GM12878 (cell line): ENCODE measurements around the gene CCN6. TPM values are rescaled to one million over a fixed set of nuclear protein-coding genes. Genes with fewer than 3 reads are reported as not detected.

Experiments used
- ATAC-seq: fragments of 200-7000 bp; cut with Tn5 transposase; 3 replicates; pipeline ENCODE4 v1.9.1; 2020; ENCODE audit warnings: mild to moderate bottlenecking, moderate library complexity
- BruUV-seq: library from RNA; stranded (reverse); fragments of 400-500 nt; replicated peaks from 2 replicates; lab custom pipeline; 2021; lab: Mats Ljungman, UMichigan
- CTCF ChIA-PET: fragments of 300-600 bp; sonication (Branson Sonifier 250); formaldehyde crosslinking; extraction: SDS; loops from one replicate; lab custom pipeline; 2021; ENCODE audit warnings: inconsistent platforms; lab: Yijun Ruan, JAX
- POLR2A ChIA-PET: fragments of 350-600 bp; formaldehyde crosslinking; extraction: SDS; loops from one replicate; lab custom pipeline; 2021; ENCODE audit warnings: inconsistent platforms; lab: Charles Lee
- RAD21 ChIA-PET: fragments of 300-600 bp; sonication (Branson Sonifier 250); formaldehyde crosslinking; loops from one replicate; lab custom pipeline; 2023; ENCODE audit warnings: antibody characterized with exemption; ENCODE audit not compliant: unreplicated experiment; lab: Charles Lee
- SMC1A ChIA-PET: fragments of 300-600 bp; sonication (Branson Sonifier 250); formaldehyde crosslinking; loops from one replicate; lab custom pipeline; 2023; ENCODE audit not compliant: unreplicated experiment, uncharacterized antibody; lab: Charles Lee
- DNase-seq: peaks from one replicate; pipeline ENCODE4 v3.0.0-alpha.2; 2011; ENCODE audit warnings: low read depth, low spot score
- FAIRE-seq: peaks from 3 replicates; lab custom pipeline; 2011; peaks lifted over from hg19 to GRCh38; lab: Jason Lieb, UNC
- H2AFZ ChIP-seq: 2 replicates; pipeline ENCODE4 v1.6.0; 2011; ENCODE audit warnings: low read depth, low read length, control low read depth; ENCODE audit not compliant: control insufficient read depth
- H3K27ac ChIP-seq: 2 replicates; pipeline ENCODE4 v1.5.1; 2011; ENCODE audit warnings: control low read depth; ENCODE audit not compliant: control insufficient read depth, insufficient read depth
- H3K27me3 ChIP-seq, 2 experiments: replicated peaks in 1 of 2; 2 replicates each; pipeline versions ENCODE4 v1.6.0 to v1.6.1; 2011; ENCODE audit warnings: low read length in 1 of 2; ENCODE audit not compliant: control insufficient read depth in 2 of 2, insufficient read depth in 2 of 2
- H3K36me3 ChIP-seq, 2 experiments: 2 replicates each; pipeline ENCODE4 v1.5.1; 2011; ENCODE audit warnings: low read length in 1 of 2; ENCODE audit not compliant: control insufficient read depth in 2 of 2, insufficient read depth in 2 of 2
- H3K4me1 ChIP-seq: 2 replicates; pipeline ENCODE4 v1.6.1; 2011; ENCODE audit warnings: mild to moderate bottlenecking, low read length, moderate library complexity, mixed read lengths; ENCODE audit not compliant: control insufficient read depth, insufficient read depth
- H3K4me2 ChIP-seq: 2 replicates; pipeline ENCODE4 v1.6.0; 2011; ENCODE audit warnings: control low read depth; ENCODE audit not compliant: control insufficient read depth, insufficient read depth
- H3K4me3 ChIP-seq: fragments of 200-600 bp; sonication (generic); 2 replicates; pipeline ENCODE4 v1.5.1; 2016
- H3K79me2 ChIP-seq: 2 replicates; pipeline ENCODE4 v1.6.0; 2011; ENCODE audit warnings: low read length; ENCODE audit not compliant: control insufficient read depth, insufficient read depth
- H3K9ac ChIP-seq: 2 replicates; pipeline ENCODE4 v1.8.0; 2011; ENCODE audit warnings: low read length, control low read depth, mixed read lengths; ENCODE audit not compliant: control insufficient read depth, insufficient read depth
- H3K9me3 ChIP-seq: replicated peaks from 3 replicates; pipeline ENCODE4 v1.5.1; 2011; ENCODE audit warnings: mild to moderate bottlenecking, low read length; ENCODE audit not compliant: control insufficient read depth, insufficient read depth
- H4K20me1 ChIP-seq: 2 replicates; pipeline ENCODE4 v1.6.0; 2011; ENCODE audit not compliant: control insufficient read depth, insufficient read depth
- ATF2 ChIP-seq: IDR thresholded peaks from 2 replicates; pipeline ENCODE4 v1.6.1; 2012; ENCODE audit warnings: low read length, inconsistent platforms
- BACH1 ChIP-seq: fragments of 450-650 bp; IDR thresholded peaks from 2 replicates; pipeline ENCODE4 v1.6.1; 2017; ENCODE audit warnings: mild to moderate bottlenecking, borderline replicate concordance
- CUX1 ChIP-seq: IDR thresholded peaks from 2 replicates; pipeline ENCODE4 v1.6.1; 2012; ENCODE audit warnings: improper control_type of control experiment, low read depth, low read length; ENCODE audit not compliant: insufficient replicate concordance
- HCFC1 ChIP-seq: fragments of 150-350 bp; IDR thresholded peaks from 2 replicates; pipeline ENCODE4 v1.6.1; 2014; ENCODE audit warnings: low read length
- IRF4 ChIP-seq: IDR thresholded peaks from 2 replicates; pipeline ENCODE4 v1.6.1; 2011; ENCODE audit warnings: low read depth, low read length
- KDM1A ChIP-seq: fragments of 200-600 bp; sonication (generic); IDR thresholded peaks from 2 replicates; pipeline ENCODE4 v1.6.1; 2016; ENCODE audit warnings: borderline replicate concordance
- NKRF ChIP-seq: fragments of 450-650 bp; conservative IDR thresholded peaks from 2 replicates; pipeline ENCODE4 v1.6.1; 2017; ENCODE audit warnings: mild to moderate bottlenecking, moderate library complexity
- SKIL ChIP-seq: fragments of 450-650 bp; IDR thresholded peaks from 2 replicates; pipeline ENCODE4 v1.6.1; 2017; ENCODE audit warnings: mild to moderate bottlenecking, low read depth, inconsistent platforms; ENCODE audit not compliant: poor library complexity, severe bottlenecking
- ZNF274 ChIP-seq: IDR thresholded peaks from one replicate; pipeline ENCODE4 v1.8.0; 2011; ENCODE audit not compliant: insufficient read length, insufficient read depth
- WGBS: methylation state at CpG from one replicate; pipeline ENCODE4 v1.1.6; 2016; ENCODE audit warnings: low lambda C conversion rate; ENCODE audit not compliant: insufficient replicate concordance, insufficient coverage; ENCODE audit errors: missing lambda C conversion rate; 5-methylcytosine and 5-hydroxymethylcytosine counted together
- in situ Hi-C: fragments of 300-500 bp; cut with MboI; formaldehyde crosslinking; loops from 9 replicates; pipeline ENCODE4 v1.14.3; 2018; ENCODE audit warnings: mixed read lengths
- intact Hi-C: fragments of 100-400 bp; cut with micrococcal nuclease; formaldehyde crosslinking; loops from one replicate; pipeline ENCODE4 v1.14.2; 2022; ENCODE audit not compliant: unreplicated experiment
- polyA plus RNA-seq, 11 experiments: library from polyadenylated mRNA; depleted of rRNA in 4 of 11; unstranded in 6 of 11; stranded (reverse) in 5 of 11; fragments of >200 nt; fragmentation: Nextera tagmentation in 4 of 11; fragmentation: Illumina TruSeq in 1 of 11; extraction: Ambion mirVana in 4 of 11; extraction: Trizol in 1 of 11; gene quantifications; 1 replicate in 1 of 11; 2 replicates in 10 of 11; pipeline versions ENCODE4 v1.2.1 to v1.2.3, GENCODE V29; 2011 to 2016; ENCODE audit warnings: inconsistent platforms in 2 of 11, missing spikeins in 2 of 11, low read depth in 1 of 11
- total RNA-seq, 4 experiments: library from RNA; depleted of rRNA in 3 of 4; stranded (reverse); fragments of >200 nt in 3 of 4; fragmentation: Illumina TruSeq in 1 of 4; extraction: Trizol in 1 of 4; gene quantifications; 2 replicates each; pipeline versions ENCODE4 v1.2.1 to v1.2.3, GENCODE V29; 2013 to 2021

Gene CCN6
- total and polyA plus RNA-seq, 10 of the 15 experiments (the other 5 are each of a cell fraction or from before 2014, with no cell fraction given): 0.05 to 0.24 (median 0.19) TPM; not detected in 5

- TF ChIP-seq SKIL: no peak
- no peak for TF ChIP-seq ATF2
- TF ChIP-seq IRF4: no peak
- TF ChIP-seq BACH1: no peak
- no peak for TF ChIP-seq ZNF274
These were observed 23.5 kb upstream of the CCN6 start (continued) for GRCh38 chr6:112030206-112030960.

GRCh38 chr6:112030961-112031660 lies 22.8 kb upstream of the CCN6 start:
- H3K9me3 ChIP-seq: no peaks in the 10 kb centered on the region
- ChIA-PET POLR2A (no interaction called here), CTCF (interaction anchor here (0.6 to 2.9 kb wide), 7 partner anchors 10 to 336 kb away, joined by 3 to 12 read pairs (median 4); no protein-coding TSS in a partner anchor), RAD21 (interaction anchor here (1.0 to 1.2 kb wide), 2 partner anchors 9 to 772 kb away, joined by 3 read pairs; a partner anchor contains a TSS), SMC1A (interaction anchor here (0.9 to 1.0 kb wide), 3 partner anchors 9 to 174 kb away, joined by 3 to 4 read pairs (median 3); no protein-coding TSS in a partner anchor)
- no peaks in the 10 kb centered on the region for H4K20me1 ChIP-seq
- no peaks in the 10 kb centered on the region for H3K36me3 ChIP-seq
- no peak overlapping the region for H2AFZ ChIP-seq
- no peak overlapping the region for H3K4me2 ChIP-seq
- H3K4me1 ChIP-seq: peaks cover 8% of the 10 kb centered on the region; the same call in 1 of the 2 replicates
- H3K4me3 ChIP-seq: no peak overlapping the region
- no peak overlapping the region for H3K9ac ChIP-seq
- intact Hi-C loops: no loop called here
- ATAC-seq (no peak), DNase-seq (no peak), FAIRE-seq (no peak)
- in situ Hi-C loops: loop anchor here (5.0 kb wide), 1 partner anchor 324 kb away; no protein-coding TSS in a partner anchor
- no peak overlapping the region for H3K27ac ChIP-seq
- H3K27me3 ChIP-seq: no peaks in the 10 kb centered on the region
- no peaks in the 10 kb centered on the region for H3K79me2 ChIP-seq
- no TSS peak for BruUV-seq
- WGBS: 0% methylated on average over 3 of the region's 3 CpGs
- TF ChIP-seq NKRF (no peak), HCFC1 (no peak), CUX1 (no peak), KDM1A (no peak)
